K562 (cell line): ENCODE measurements around the gene CNTN5.

Experiments
- EZH2 ChIP-seq: IDR thresholded peaks from 2 replicates; pipeline ENCODE4 v1.6.1; 2012; ENCODE audit warnings: low read depth, mild to moderate bottlenecking, inconsistent platforms, low read length, borderline replicate concordance
- MAX ChIP-seq: sonication (generic); formaldehyde crosslinking; IDR thresholded peaks from 2 replicates; pipeline ENCODE4 v1.9.0; 2022; ENCODE audit warnings: mild to moderate bottlenecking, missing genetic modification reagents
- SIRT6 ChIP-seq: IDR thresholded peaks from one replicate; pipeline ENCODE4 v1.6.1; 2012; ENCODE audit warnings: low read depth, mild to moderate bottlenecking, control low read depth, inconsistent platforms, low read length, moderate library complexity
- TF ChIP-seq, protein P1 (sequence below), 3 experiments: IDR thresholded peaks in 2 of 3; conservative IDR thresholded peaks in 1 of 3; 2 replicates each; pipeline ENCODE4 v1.5.1; 2011 to 2012; ENCODE audit warnings: low read length in 3 of 3, mild to moderate bottlenecking in 3 of 3, control low read depth in 2 of 3, improper control_type of control experiment in 1 of 3, inconsistent platforms in 1 of 3, low read depth in 1 of 3, mixed read lengths in 1 of 3, moderate library complexity in 1 of 3; ENCODE audit not compliant: insufficient read depth in 2 of 3
- TF ChIP-seq, protein P2 (sequence below): fragments of 450-650 bp; formaldehyde crosslinking; IDR thresholded peaks from 2 replicates; pipeline ENCODE4 v1.4.0; 2020; ENCODE audit warnings: mild to moderate bottlenecking, mixed read lengths
- TF ChIP-seq, protein P3 (sequence below), 2 experiments: fragments of 450-650 bp; formaldehyde crosslinking in 1 of 2; IDR thresholded peaks; 2 replicates each; pipeline versions ENCODE4 v1.4.0 to v1.6.1; 2014 to 2020; ENCODE audit warnings: mild to moderate bottlenecking in 2 of 2, borderline replicate concordance in 1 of 2, low read depth in 1 of 2
- TF ChIP-seq, protein P4 (sequence below): fragments of 450-650 bp; formaldehyde crosslinking; IDR thresholded peaks from 2 replicates; pipeline ENCODE4 v1.4.0; 2022; ENCODE audit warnings: missing genetic modification characterization

DNA sequence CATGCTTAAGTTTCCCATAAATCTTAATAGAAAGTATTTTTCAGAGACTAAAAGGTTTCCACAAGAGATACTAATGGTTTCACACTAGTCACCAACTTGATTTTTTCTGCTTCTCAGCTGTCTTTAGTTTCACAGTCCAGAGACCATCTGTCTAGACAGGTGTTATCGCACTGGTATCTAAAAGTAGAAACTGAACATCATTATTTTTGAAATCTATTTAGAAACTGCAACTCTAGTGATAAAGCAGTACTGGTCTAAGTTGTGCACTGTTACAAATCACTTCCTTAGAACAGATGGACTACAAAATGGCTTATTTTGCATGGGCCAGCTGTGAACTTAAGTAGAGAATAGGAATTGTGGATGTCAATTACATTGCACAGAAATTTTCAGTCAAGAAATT, 78.0 kb downstream of the CNTN5 start:
- TF ChIP-seq MAX (CRISPR knock-in tag) (no peak), SIRT6 (no peak), EZH2 (no peak)
- TF ChIP-seq, protein P1, sequence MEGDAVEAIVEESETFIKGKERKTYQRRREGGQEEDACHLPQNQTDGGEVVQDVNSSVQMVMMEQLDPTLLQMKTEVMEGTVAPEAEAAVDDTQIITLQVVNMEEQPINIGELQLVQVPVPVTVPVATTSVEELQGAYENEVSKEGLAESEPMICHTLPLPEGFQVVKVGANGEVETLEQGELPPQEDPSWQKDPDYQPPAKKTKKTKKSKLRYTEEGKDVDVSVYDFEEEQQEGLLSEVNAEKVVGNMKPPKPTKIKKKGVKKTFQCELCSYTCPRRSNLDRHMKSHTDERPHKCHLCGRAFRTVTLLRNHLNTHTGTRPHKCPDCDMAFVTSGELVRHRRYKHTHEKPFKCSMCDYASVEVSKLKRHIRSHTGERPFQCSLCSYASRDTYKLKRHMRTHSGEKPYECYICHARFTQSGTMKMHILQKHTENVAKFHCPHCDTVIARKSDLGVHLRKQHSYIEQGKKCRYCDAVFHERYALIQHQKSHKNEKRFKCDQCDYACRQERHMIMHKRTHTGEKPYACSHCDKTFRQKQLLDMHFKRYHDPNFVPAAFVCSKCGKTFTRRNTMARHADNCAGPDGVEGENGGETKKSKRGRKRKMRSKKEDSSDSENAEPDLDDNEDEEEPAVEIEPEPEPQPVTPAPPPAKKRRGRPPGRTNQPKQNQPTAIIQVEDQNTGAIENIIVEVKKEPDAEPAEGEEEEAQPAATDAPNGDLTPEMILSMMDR (IDR thresholded peaks at IDR 0.05 in 2 of 3, conservative IDR thresholded peaks at IDR 0.05 in 1 of 3; ENCODE audit: insufficient read depth in 2 of 3, low read depth in 1 of 3, low read length in 3 of 3), result no peak
- TF ChIP-seq, protein P2, sequence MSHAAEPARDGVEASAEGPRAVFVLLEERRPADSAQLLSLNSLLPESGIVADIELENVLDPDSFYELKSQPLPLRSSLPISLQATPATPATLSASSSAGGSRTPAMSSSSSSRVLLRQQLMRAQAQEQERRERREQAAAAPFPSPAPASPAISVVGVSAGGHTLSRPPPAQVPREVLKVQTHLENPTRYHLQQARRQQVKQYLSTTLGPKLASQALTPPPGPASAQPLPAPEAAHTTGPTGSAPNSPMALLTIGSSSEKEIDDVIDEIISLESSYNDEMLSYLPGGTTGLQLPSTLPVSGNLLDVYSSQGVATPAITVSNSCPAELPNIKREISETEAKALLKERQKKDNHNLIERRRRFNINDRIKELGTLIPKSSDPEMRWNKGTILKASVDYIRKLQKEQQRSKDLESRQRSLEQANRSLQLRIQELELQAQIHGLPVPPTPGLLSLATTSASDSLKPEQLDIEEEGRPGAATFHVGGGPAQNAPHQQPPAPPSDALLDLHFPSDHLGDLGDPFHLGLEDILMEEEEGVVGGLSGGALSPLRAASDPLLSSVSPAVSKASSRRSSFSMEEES, result no peak
- TF ChIP-seq, protein P3, sequence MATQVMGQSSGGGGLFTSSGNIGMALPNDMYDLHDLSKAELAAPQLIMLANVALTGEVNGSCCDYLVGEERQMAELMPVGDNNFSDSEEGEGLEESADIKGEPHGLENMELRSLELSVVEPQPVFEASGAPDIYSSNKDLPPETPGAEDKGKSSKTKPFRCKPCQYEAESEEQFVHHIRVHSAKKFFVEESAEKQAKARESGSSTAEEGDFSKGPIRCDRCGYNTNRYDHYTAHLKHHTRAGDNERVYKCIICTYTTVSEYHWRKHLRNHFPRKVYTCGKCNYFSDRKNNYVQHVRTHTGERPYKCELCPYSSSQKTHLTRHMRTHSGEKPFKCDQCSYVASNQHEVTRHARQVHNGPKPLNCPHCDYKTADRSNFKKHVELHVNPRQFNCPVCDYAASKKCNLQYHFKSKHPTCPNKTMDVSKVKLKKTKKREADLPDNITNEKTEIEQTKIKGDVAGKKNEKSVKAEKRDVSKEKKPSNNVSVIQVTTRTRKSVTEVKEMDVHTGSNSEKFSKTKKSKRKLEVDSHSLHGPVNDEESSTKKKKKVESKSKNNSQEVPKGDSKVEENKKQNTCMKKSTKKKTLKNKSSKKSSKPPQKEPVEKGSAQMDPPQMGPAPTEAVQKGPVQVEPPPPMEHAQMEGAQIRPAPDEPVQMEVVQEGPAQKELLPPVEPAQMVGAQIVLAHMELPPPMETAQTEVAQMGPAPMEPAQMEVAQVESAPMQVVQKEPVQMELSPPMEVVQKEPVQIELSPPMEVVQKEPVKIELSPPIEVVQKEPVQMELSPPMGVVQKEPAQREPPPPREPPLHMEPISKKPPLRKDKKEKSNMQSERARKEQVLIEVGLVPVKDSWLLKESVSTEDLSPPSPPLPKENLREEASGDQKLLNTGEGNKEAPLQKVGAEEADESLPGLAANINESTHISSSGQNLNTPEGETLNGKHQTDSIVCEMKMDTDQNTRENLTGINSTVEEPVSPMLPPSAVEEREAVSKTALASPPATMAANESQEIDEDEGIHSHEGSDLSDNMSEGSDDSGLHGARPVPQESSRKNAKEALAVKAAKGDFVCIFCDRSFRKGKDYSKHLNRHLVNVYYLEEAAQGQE (IDR thresholded peaks at IDR 0.05; ENCODE audit: borderline replicate concordance), result no peak
- TF ChIP-seq, protein P3 (CRISPR knock-in tag; IDR thresholded peaks at IDR 0.05; ENCODE audit: low read depth), result no peak
- TF ChIP-seq, protein P4, sequence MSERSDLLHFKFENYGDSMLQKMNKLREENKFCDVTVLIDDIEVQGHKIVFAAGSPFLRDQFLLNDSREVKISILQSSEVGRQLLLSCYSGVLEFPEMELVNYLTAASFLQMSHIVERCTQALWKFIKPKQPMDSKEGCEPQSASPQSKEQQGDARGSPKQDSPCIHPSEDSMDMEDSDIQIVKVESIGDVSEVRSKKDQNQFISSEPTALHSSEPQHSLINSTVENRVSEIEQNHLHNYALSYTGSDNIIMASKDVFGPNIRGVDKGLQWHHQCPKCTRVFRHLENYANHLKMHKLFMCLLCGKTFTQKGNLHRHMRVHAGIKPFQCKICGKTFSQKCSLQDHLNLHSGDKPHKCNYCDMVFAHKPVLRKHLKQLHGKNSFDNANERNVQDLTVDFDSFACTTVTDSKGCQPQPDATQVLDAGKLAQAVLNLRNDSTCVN (CRISPR knock-in tag), result no peak
